DND-41 (cell line): ENCODE measurements around the gene TMPRSS4.

Source experiments
- EZH2 ChIP-seq: IDR thresholded peaks from 3 replicates; pipeline ENCODE4 v1.6.1; 2012; ENCODE audit warnings: borderline replicate concordance, low read depth, mild to moderate bottlenecking, moderate library complexity, low read length, inconsistent platforms; ENCODE audit not compliant: severe bottlenecking
- TF ChIP-seq, protein P1 (sequence below): IDR thresholded peaks from 2 replicates; pipeline ENCODE4 v1.5.1; 2012; ENCODE audit warnings: borderline replicate concordance, low read length, moderate library complexity, mild to moderate bottlenecking; ENCODE audit not compliant: poor library complexity, severe bottlenecking; ENCODE audit errors: extremely low read depth

DNA sequence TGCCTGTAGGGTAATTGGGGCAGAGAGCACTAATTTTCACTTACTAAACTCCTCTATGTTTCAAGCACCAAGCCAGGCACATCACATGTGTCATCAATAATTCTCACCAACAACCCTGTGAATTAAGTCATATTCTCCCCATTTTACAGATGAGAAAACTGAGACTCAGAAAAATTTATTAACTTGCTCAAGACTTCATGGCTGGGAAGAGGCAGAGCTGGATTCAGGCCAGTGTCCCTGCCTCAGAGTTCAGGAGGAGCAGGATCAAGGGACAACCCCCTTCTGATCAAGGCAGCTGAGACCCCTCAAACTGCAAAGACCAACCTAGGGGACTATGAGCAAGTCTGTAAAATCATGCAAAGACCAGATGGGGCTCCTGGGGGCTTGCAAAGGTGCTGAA is 7.8 kb downstream of the TMPRSS4 start:
- TF ChIP-seq, protein P1, sequence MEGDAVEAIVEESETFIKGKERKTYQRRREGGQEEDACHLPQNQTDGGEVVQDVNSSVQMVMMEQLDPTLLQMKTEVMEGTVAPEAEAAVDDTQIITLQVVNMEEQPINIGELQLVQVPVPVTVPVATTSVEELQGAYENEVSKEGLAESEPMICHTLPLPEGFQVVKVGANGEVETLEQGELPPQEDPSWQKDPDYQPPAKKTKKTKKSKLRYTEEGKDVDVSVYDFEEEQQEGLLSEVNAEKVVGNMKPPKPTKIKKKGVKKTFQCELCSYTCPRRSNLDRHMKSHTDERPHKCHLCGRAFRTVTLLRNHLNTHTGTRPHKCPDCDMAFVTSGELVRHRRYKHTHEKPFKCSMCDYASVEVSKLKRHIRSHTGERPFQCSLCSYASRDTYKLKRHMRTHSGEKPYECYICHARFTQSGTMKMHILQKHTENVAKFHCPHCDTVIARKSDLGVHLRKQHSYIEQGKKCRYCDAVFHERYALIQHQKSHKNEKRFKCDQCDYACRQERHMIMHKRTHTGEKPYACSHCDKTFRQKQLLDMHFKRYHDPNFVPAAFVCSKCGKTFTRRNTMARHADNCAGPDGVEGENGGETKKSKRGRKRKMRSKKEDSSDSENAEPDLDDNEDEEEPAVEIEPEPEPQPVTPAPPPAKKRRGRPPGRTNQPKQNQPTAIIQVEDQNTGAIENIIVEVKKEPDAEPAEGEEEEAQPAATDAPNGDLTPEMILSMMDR: no peak
- no peak for TF ChIP-seq EZH2
